Neural progenitor cell (in vitro differentiated cells): ENCODE measurements around the gene VSIG8.

Experiments
- CTCF ChIP-seq: fragments of 200-600 bp; sonication (generic); IDR thresholded peaks from 2 replicates; pipeline ENCODE4 v1.5.1; 2017; ENCODE audit warnings: antibody characterized with exemption, mild to moderate bottlenecking
- EZH2 ChIP-seq: fragments of 200-600 bp; sonication (generic); IDR thresholded peaks from 2 replicates; pipeline ENCODE4 v1.6.1; 2017; ENCODE audit warnings: antibody characterized with exemption, mild to moderate bottlenecking, moderate library complexity
- EZH2phosphoT487 ChIP-seq: fragments of 200-600 bp; sonication (generic); IDR thresholded peaks from 2 replicates; pipeline ENCODE4 v1.6.1; 2017; ENCODE audit warnings: antibody characterized with exemption

GRCh38 chr1:159827549-159827948 is 34.9 kb downstream of the VSIG8 start:
- no peak for TF ChIP-seq CTCF
- TF ChIP-seq EZH2: no peak
- TF ChIP-seq EZH2phosphoT487: no peak
